ENCODE data around the gene CYFIP2. TPM values are rescaled to one million over a fixed set of nuclear protein-coding genes. Genes with fewer than 3 reads are reported as not detected.

The CYFIP2 gene
- total RNA-seq, 1 donor from 2014 or later, result 471 TPM

DNA sequence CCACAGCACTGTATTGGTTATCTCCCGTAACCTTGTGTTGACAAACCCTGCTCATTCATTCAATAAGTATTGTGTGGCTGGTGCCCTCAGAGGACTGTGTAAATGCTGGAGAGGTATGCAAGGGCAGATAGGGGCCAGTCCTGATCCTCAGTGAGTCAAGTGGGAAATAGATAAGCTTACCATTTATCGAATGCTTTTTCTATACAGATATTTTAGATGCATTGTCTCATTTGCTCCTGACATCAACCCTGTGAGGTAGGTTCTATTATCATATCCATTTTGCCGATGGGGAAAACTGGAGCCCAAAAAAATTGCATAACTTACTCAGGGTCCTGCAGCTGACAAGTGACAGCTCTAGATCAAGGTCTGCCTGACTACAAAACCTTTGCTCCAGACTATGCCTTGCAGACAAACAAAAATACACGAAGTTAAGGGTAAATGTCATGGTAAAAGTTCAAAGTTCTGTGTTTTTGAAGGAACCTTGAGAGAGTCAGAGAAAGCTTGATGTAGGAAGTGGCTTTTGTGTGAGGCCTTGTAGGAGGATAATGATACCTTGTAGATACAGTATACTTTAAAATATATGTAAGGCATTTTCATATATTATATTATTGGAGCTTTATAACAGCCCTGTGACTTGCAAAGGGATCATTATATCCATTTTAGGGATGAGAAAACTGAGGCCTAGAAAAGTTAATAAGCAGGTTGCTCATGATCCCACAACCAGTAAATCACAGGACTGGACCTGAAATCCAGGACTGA is 22.7 kb downstream of the CYFIP2 start:
- H3K36me3 Mint-ChIP-seq (ENCODE audit: low read depth), result peaks cover 79% of the 10 kb centered on the region
- DNase-seq (no peak), ATAC-seq (ENCODE audit: low read depth) (no peak)
- H3K9me3 Mint-ChIP-seq, result peaks cover 4% of the 10 kb centered on the region
- TF ChIP-seq, protein P1, sequence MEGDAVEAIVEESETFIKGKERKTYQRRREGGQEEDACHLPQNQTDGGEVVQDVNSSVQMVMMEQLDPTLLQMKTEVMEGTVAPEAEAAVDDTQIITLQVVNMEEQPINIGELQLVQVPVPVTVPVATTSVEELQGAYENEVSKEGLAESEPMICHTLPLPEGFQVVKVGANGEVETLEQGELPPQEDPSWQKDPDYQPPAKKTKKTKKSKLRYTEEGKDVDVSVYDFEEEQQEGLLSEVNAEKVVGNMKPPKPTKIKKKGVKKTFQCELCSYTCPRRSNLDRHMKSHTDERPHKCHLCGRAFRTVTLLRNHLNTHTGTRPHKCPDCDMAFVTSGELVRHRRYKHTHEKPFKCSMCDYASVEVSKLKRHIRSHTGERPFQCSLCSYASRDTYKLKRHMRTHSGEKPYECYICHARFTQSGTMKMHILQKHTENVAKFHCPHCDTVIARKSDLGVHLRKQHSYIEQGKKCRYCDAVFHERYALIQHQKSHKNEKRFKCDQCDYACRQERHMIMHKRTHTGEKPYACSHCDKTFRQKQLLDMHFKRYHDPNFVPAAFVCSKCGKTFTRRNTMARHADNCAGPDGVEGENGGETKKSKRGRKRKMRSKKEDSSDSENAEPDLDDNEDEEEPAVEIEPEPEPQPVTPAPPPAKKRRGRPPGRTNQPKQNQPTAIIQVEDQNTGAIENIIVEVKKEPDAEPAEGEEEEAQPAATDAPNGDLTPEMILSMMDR (IDR thresholded peaks at IDR 0.05), result no peak
- no peak overlapping the region for H3K27ac Mint-ChIP-seq
- H3K4me3 Mint-ChIP-seq, result no peak overlapping the region
- CTCF ChIA-PET, result interaction anchor here (1.3 to 1.8 kb wide), 2 partner anchors 24 to 34 kb away, joined by 3 to 4 read pairs; no protein-coding TSS in a partner anchor
- peaks cover 51% of the 10 kb centered on the region for H3K4me1 Mint-ChIP-seq
- POLR2A ChIA-PET, result interaction anchor here (8.2 to 8.4 kb wide), 2 partner anchors 16 to 23 kb away, joined by 73 to 101 read pairs; partner anchors contain the start of gene CYFIP2
- intact Hi-C loops (cut with micrococcal nuclease), result no loop called here
- H3K27me3 Mint-ChIP-seq, result no peaks in the 10 kb centered on the region

DNA sequence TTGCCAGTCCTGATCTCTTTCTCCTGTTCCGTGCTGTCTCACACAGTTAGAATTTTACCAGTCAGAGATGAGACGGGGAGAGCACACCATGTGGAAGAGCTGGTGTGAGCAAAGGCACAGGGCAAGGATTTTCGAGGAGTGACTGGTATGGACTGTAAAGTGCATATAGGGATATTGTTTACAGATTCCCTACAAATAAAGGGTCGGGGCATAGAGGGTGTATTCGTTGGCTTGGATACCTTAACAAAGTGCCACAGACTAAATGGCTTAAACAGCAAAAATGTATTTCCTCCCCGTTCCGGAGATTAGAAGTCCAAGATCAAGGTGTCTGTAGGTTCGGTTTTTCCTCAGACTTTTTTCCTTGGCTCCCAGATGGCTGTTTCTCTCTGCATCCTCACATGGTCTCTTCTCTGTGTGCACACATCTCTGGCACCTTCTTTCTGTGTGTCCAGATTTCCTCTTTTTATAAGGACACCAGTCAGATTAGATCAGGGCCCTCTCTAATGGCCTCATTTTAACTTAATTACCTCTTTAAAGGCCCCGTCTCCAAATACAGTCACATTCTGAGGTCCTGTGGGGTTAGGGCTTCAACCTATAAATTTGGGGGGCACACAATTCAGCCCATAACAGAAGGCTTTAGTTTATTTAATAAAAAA is 23.4 kb downstream of the CYFIP2 start:
- POLR2A ChIA-PET, result interaction anchor here (8.2 to 8.4 kb wide), 2 partner anchors 17 to 24 kb away, joined by 73 to 101 read pairs; partner anchors contain the start of gene CYFIP2

GRCh38 chr5:157290156-157290980 is 24.4 kb downstream of the CYFIP2 start:
- Mint-ChIP-seq H3K27me3 (no peaks in the 10 kb centered on the region), H3K27ac (peak overlapping the region; percentile 89), H3K9me3 (peaks cover 4% of the 10 kb centered on the region), H3K36me3 (ENCODE audit: low read depth) (peaks cover 90% of the 10 kb centered on the region), H3K4me3 (no peak overlapping the region), H3K4me1 (peaks cover 48% of the 10 kb centered on the region)
- TF ChIP-seq, protein P1 (IDR thresholded peaks at IDR 0.05), result no peak
- intact Hi-C loops (cut with micrococcal nuclease), result no loop called here
- ChIA-PET CTCF (interaction anchor here (0.7 to 1.8 kb wide), 2 partner anchors 17 to 36 kb away, joined by 3 to 4 read pairs; no protein-coding TSS in a partner anchor), POLR2A (interaction anchor here (0.7 to 8.2 kb wide), 4 partner anchors 12 to 18 kb away, joined by 3 to 101 read pairs (median 3); no protein-coding TSS in a partner anchor)
- ATAC-seq (ENCODE audit: low read depth), result no peak
- no peak for DNase-seq

More for the DNA sequence above, 23.4 kb downstream of the CYFIP2 start:
- Mint-ChIP-seq H3K27me3 (no peaks in the 10 kb centered on the region), H3K27ac (no peak overlapping the region), H3K4me3 (no peak overlapping the region), H3K4me1 (peaks cover 49% of the 10 kb centered on the region), H3K36me3 (ENCODE audit: low read depth) (peaks cover 85% of the 10 kb centered on the region), H3K9me3 (peaks cover 4% of the 10 kb centered on the region)
- ATAC-seq (ENCODE audit: low read depth), result no peak
- CTCF ChIA-PET, result interaction anchor here (1.3 to 1.8 kb wide), 2 partner anchors 23 to 35 kb away, joined by 3 to 4 read pairs; no protein-coding TSS in a partner anchor
- TF ChIP-seq, protein P1 (IDR thresholded peaks at IDR 0.05), result no peak
- no peak for DNase-seq
- intact Hi-C loops (cut with micrococcal nuclease), result no loop called here

DNA sequence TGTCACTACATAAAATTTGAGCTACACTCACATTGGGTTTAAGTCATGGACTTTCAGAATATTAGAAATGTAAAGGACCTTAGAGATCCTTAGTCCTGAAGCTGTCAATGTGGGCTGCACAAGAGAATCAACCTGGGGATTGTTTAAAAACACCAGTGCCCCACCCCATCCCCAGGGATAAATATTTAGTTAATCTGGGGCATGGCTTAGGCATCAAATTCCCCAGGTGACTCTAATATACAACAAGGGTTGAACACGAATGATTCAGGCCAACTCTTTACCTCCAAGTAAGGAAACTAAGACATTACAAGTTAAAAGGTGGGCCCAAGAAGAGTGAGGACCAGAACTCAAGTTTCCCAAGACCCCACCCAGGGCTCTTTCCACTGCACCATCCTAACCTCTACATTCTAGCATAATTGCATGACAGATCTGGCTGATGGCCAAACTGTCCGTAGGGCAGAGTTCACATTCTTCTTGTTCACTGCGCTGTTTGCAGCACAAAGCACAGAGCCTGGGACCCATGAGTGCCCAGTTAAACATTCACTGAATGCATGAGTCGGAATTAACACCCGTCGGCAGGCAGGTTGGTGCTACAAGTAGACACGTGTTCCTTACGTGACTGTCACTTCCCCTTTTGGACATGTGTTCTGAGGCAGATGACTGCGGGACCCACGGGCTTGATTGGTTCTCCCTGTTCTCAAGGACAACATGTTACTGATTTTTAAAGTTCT is 25.2 kb downstream of the CYFIP2 start:
- intact Hi-C loops (cut with micrococcal nuclease), result loop anchor here (1.0 kb wide), 4 partner anchors 8 to 38 kb away; partner anchors contain the start of gene CYFIP2
- peak overlapping the region; percentile 89 for H3K27ac Mint-ChIP-seq
- H3K9me3 Mint-ChIP-seq, result peaks cover 4% of the 10 kb centered on the region
- H3K27me3 Mint-ChIP-seq, result no peaks in the 10 kb centered on the region
- peaks cover 92% of the 10 kb centered on the region for H3K36me3 Mint-ChIP-seq (ENCODE audit: low read depth)
- H3K4me3 Mint-ChIP-seq, result no peak overlapping the region
- DNase-seq, result no peak
- POLR2A ChIA-PET, result interaction anchor here (0.7 to 1.3 kb wide), 3 partner anchors 13 to 18 kb away, joined by 3 read pairs; no protein-coding TSS in a partner anchor
- TF ChIP-seq, protein P1 (IDR thresholded peaks at IDR 0.05), result no peak
- CTCF ChIA-PET, result interaction anchor here (0.7 kb wide), 1 partner anchor 16 kb away, joined by 3 read pairs; no protein-coding TSS in a partner anchor
- peaks cover 48% of the 10 kb centered on the region for H3K4me1 Mint-ChIP-seq
- ATAC-seq (ENCODE audit: low read depth), result peak; percentile 94
